ENCODE measurements around the gene GALNS.

GALNS gene

GRCh38 chr16:88847654-88848053 is 9.1 kb downstream of the GALNS start:
- no peak for TF ChIP-seq ZNF274 (IDR thresholded peaks at IDR 0.05; ENCODE audit: low read depth, low read length)
- no peak overlapping the region for H3K4me3 ChIP-seq (ENCODE audit: low read length)

- no peak overlapping the region for H3K4me3 ChIP-seq (ENCODE audit: low read length)
- no peak for TF ChIP-seq ZNF274 (IDR thresholded peaks at IDR 0.05; ENCODE audit: low read depth, low read length)
Measured at GRCh38 chr16:88846088-88846487, 10.7 kb downstream of the GALNS start.

GRCh38 chr16:88844419-88845036 is 12.2 kb downstream of the GALNS start:
- no peak overlapping the region for H3K4me3 ChIP-seq (ENCODE audit: low read length)
- TF ChIP-seq ZNF274 (IDR thresholded peaks at IDR 0.05; ENCODE audit: low read depth, low read length): no peak

- no peak for TF ChIP-seq ZNF274 (IDR thresholded peaks at IDR 0.05; ENCODE audit: low read depth, low read length)
- no peak overlapping the region for H3K4me3 ChIP-seq (ENCODE audit: low read length)
Measured at GRCh38 chr16:88843256-88843655, 13.5 kb downstream of the GALNS start.

GRCh38 chr16:88842806-88843205 is 13.9 kb downstream of the GALNS start:
- H3K4me3 ChIP-seq (ENCODE audit: low read length): no peak overlapping the region
- no peak for TF ChIP-seq ZNF274 (IDR thresholded peaks at IDR 0.05; ENCODE audit: low read depth, low read length)

GRCh38 chr16:88842308-88842756 is 14.4 kb downstream of the GALNS start:
- no peak for TF ChIP-seq ZNF274 (IDR thresholded peaks at IDR 0.05; ENCODE audit: low read depth, low read length)
- H3K4me3 ChIP-seq (ENCODE audit: low read length): no peak overlapping the region

- TF ChIP-seq ZNF274 (IDR thresholded peaks at IDR 0.05; ENCODE audit: low read depth, low read length): no peak
Measured at GRCh38 chr16:88841521-88842307, 15.0 kb downstream of the GALNS start.

GRCh38 chr16:88840600-88841215 is 16.0 kb downstream of the GALNS start:
- no peak for TF ChIP-seq ZNF274 (IDR thresholded peaks at IDR 0.05; ENCODE audit: low read depth, low read length)

More at GRCh38 chr16:88841521-88842307, 15.0 kb downstream of the GALNS start:
- H3K4me3 ChIP-seq (ENCODE audit: low read length): no peak overlapping the region

GRCh38 chr16:88839745-88840599 is 16.8 kb downstream of the GALNS start:
- no peak for TF ChIP-seq ZNF274 (IDR thresholded peaks at IDR 0.05; ENCODE audit: low read depth, low read length)
- no peak overlapping the region for H3K4me3 ChIP-seq (ENCODE audit: low read length)

More at GRCh38 chr16:88840600-88841215, 16.0 kb downstream of the GALNS start:
- no peak overlapping the region for H3K4me3 ChIP-seq (ENCODE audit: low read length)

- TF ChIP-seq ZNF274 (IDR thresholded peaks at IDR 0.05; ENCODE audit: low read depth, low read length): no peak
- no peak overlapping the region for H3K4me3 ChIP-seq (ENCODE audit: low read length)
Measured at GRCh38 chr16:88839026-88839529, 17.7 kb downstream of the GALNS start.

- H3K4me3 ChIP-seq (ENCODE audit: low read length): no peak overlapping the region
- TF ChIP-seq ZNF274 (IDR thresholded peaks at IDR 0.05; ENCODE audit: low read depth, low read length): no peak
Measured at GRCh38 chr16:88838566-88838965, 18.2 kb downstream of the GALNS start.

GRCh38 chr16:88837806-88838205 is 18.9 kb downstream of the GALNS start:
- TF ChIP-seq ZNF274 (IDR thresholded peaks at IDR 0.05; ENCODE audit: low read depth, low read length): no peak
- H3K4me3 ChIP-seq (ENCODE audit: low read length): no peak overlapping the region

GRCh38 chr16:88836791-88837190 is 20.0 kb downstream of the GALNS start:
- no peak for TF ChIP-seq ZNF274 (IDR thresholded peaks at IDR 0.05; ENCODE audit: low read depth, low read length)
- no peak overlapping the region for H3K4me3 ChIP-seq (ENCODE audit: low read length)

GRCh38 chr16:88835818-88836217 is 20.9 kb downstream of the GALNS start:
- TF ChIP-seq ZNF274 (IDR thresholded peaks at IDR 0.05; ENCODE audit: low read depth, low read length): no peak
- no peak overlapping the region for H3K4me3 ChIP-seq (ENCODE audit: low read length)

Data from GM08714 (cell line).